SK-N-SH treated with all-trans-retinoic acid at 6 μM for 48 hours (cell line): ENCODE measurements around the gene TNIK.

Experiments
- PATZ1 ChIP-seq: fragments of 250-450 bp; sonication (Bioruptor Pico); IDR thresholded peaks from 2 replicates; pipeline ENCODE4 v1.8.0; 2020; ENCODE audit warnings: mild to moderate bottlenecking, moderate library complexity, borderline replicate concordance
- ZNF70 ChIP-seq: fragments of 450-650 bp; formaldehyde crosslinking; IDR thresholded peaks from 2 replicates; pipeline ENCODE4 v1.5.0; 2020; ENCODE audit warnings: mild to moderate bottlenecking, moderate library complexity

GRCh38 chr3:171021377-171021776 is 438.8 kb downstream of the TNIK start:
- TF ChIP-seq PATZ1 (CRISPR knock-in tag) (no peak), ZNF70 (CRISPR knock-in tag) (no peak)
